GM23338 (cell line): ENCODE data around the gene RPUSD1. TPM values are rescaled to one million over a fixed set of nuclear protein-coding genes. Genes with fewer than 3 reads are reported as not detected.

Experiments
- ATAC-seq: fragments of 200-7000 bp; cut with Tn5 transposase; 3 replicates; pipeline ENCODE4 v1.9.1; 2020
- DNase-seq: peaks from one replicate; pipeline ENCODE4 v3.0.0-alpha.2; 2015; ENCODE audit warnings: low spot score
- H2AFZ ChIP-seq: fragments of 200-600 bp; sonication (generic); 2 replicates; pipeline ENCODE4 v1.8.0; 2016; ENCODE audit warnings: antibody characterized with exemption, mild to moderate bottlenecking, moderate library complexity
- H3F3A ChIP-seq: fragments of 200-600 bp; sonication (generic); replicated peaks from 2 replicates; pipeline ENCODE4 v1.8.0; 2017; ENCODE audit warnings: antibody characterized with exemption, mixed run types, low read depth
- H3K27ac ChIP-seq: fragments of 200-600 bp; sonication (generic); 2 replicates; pipeline ENCODE4 v1.6.1; 2016; ENCODE audit warnings: low read depth
- H3K27me3 ChIP-seq: fragments of 200-600 bp; sonication (generic); 2 replicates; pipeline ENCODE4 v1.8.0; 2016; ENCODE audit warnings: mild to moderate bottlenecking, mixed run types, moderate library complexity; ENCODE audit not compliant: insufficient read depth
- H3K36me3 ChIP-seq: fragments of 200-600 bp; sonication (generic); 2 replicates; pipeline ENCODE4 v1.8.0; 2016; ENCODE audit warnings: mild to moderate bottlenecking; ENCODE audit not compliant: insufficient read depth
- H3K4me1 ChIP-seq: fragments of 200-600 bp; sonication (generic); 2 replicates; pipeline ENCODE4 v1.8.0; 2016; ENCODE audit warnings: mild to moderate bottlenecking, moderate library complexity; ENCODE audit not compliant: insufficient read depth
- H3K4me2 ChIP-seq: fragments of 200-600 bp; sonication (generic); 2 replicates; pipeline ENCODE4 v1.7.1; 2017; ENCODE audit warnings: mixed run types
- H3K4me3 ChIP-seq: fragments of 200-600 bp; sonication (generic); 2 replicates; pipeline ENCODE4 v1.6.1; 2016; ENCODE audit warnings: mixed run types
- H3K79me2 ChIP-seq: fragments of 200-600 bp; sonication (generic); replicated peaks from 2 replicates; pipeline ENCODE4 v1.8.0; 2017; ENCODE audit warnings: mild to moderate bottlenecking; ENCODE audit not compliant: insufficient read depth
- H3K9me2 ChIP-seq: fragments of 200-600 bp; sonication (generic); 2 replicates; pipeline ENCODE4 v1.8.0; 2017; ENCODE audit not compliant: insufficient read depth
- H4K20me1 ChIP-seq: fragments of 200-600 bp; sonication (generic); replicated peaks from 2 replicates; pipeline ENCODE4 v1.8.0; 2017; ENCODE audit warnings: mild to moderate bottlenecking; ENCODE audit not compliant: insufficient read depth
- H3K27ac Mint-ChIP-seq: 2 replicates; pipeline ENCODE4 v1.8.0; 2020; ENCODE audit warnings: inconsistent platforms, mild to moderate bottlenecking, moderate library complexity, mixed read lengths
- H3K27me3 Mint-ChIP-seq: 3 replicates; pipeline ENCODE4 v1.8.0; 2022; ENCODE audit warnings: low read depth, mild to moderate bottlenecking, moderate library complexity, mixed read lengths, inconsistent platforms; ENCODE audit not compliant: insufficient read depth, poor library complexity
- H3K36me3 Mint-ChIP-seq: 3 replicates; pipeline ENCODE4 v1.8.0; 2021; ENCODE audit warnings: low read depth, mild to moderate bottlenecking, inconsistent platforms, moderate library complexity, mixed read lengths
- H3K4me1 Mint-ChIP-seq: 3 replicates; pipeline ENCODE4 v1.8.0; 2020; ENCODE audit warnings: mild to moderate bottlenecking, inconsistent platforms, mixed read lengths
- H3K4me3 Mint-ChIP-seq: 3 replicates; pipeline ENCODE4 v1.8.0; 2021; ENCODE audit warnings: moderate library complexity, mild to moderate bottlenecking, inconsistent platforms, mixed read lengths
- H3K9me3 Mint-ChIP-seq: 3 replicates; pipeline ENCODE4 v1.8.0; 2020; ENCODE audit warnings: moderate library complexity, mild to moderate bottlenecking, inconsistent platforms, mixed read lengths
- CREB1 ChIP-seq: fragments of 250-450 bp; sonication (Bioruptor Pico); IDR thresholded peaks from 2 replicates; pipeline ENCODE4 v1.5.0; 2020; ENCODE audit warnings: low read depth, mild to moderate bottlenecking, moderate library complexity
- CTCF ChIP-seq, 2 experiments: fragments of 200-600 bp in 1 of 2; sonication (generic) in 1 of 2; conservative IDR thresholded peaks; 2 replicates each; pipeline versions ENCODE4 v1.5.1 to v1.6.1; 2016 to 2017; ENCODE audit warnings: antibody characterized with exemption in 2 of 2, low read depth in 2 of 2, mild to moderate bottlenecking in 2 of 2, moderate library complexity in 1 of 2
- ETS1 ChIP-seq: IDR thresholded peaks from 2 replicates; pipeline ENCODE4 v1.6.1; 2016; ENCODE audit warnings: antibody characterized with exemption
- EZH2 ChIP-seq: fragments of 200-600 bp; sonication (generic); IDR thresholded peaks from one replicate; pipeline ENCODE4 v1.8.0; 2017; ENCODE audit warnings: antibody characterized with exemption, mild to moderate bottlenecking, low read depth; ENCODE audit not compliant: unreplicated experiment
- EZH2phosphoT487 ChIP-seq: fragments of 200-600 bp; sonication (generic); IDR thresholded peaks from one replicate; pipeline ENCODE4 v1.8.1; 2018; ENCODE audit warnings: antibody characterized with exemption; ENCODE audit not compliant: unreplicated experiment
- JUNB ChIP-seq: IDR thresholded peaks from one replicate; pipeline ENCODE4 v1.6.1; 2016; ENCODE audit warnings: antibody characterized with exemption; ENCODE audit not compliant: unreplicated experiment
- NANOG ChIP-seq: IDR thresholded peaks from 2 replicates; pipeline ENCODE4 v1.6.1; 2016; ENCODE audit warnings: antibody characterized with exemption, borderline replicate concordance
- POLR2AphosphoS5 ChIP-seq: IDR thresholded peaks from 2 replicates; pipeline ENCODE4 v1.6.1; 2016; ENCODE audit warnings: antibody characterized with exemption, low read depth
- REST ChIP-seq: IDR thresholded peaks from one replicate; pipeline ENCODE4 v1.6.1; 2018; ENCODE audit warnings: antibody characterized with exemption; ENCODE audit not compliant: unreplicated experiment
- STAT1 ChIP-seq: IDR thresholded peaks from one replicate; pipeline ENCODE4 v1.6.1; 2016; ENCODE audit warnings: antibody characterized with exemption; ENCODE audit not compliant: unreplicated experiment
- ZNF114 ChIP-seq: fragments of 250-450 bp; sonication (Bioruptor Pico); IDR thresholded peaks from 2 replicates; pipeline ENCODE4 v1.5.0; 2020; ENCODE audit warnings: mild to moderate bottlenecking, moderate library complexity
- ZNF331 ChIP-seq: fragments of 250-450 bp; sonication (Bioruptor Pico); IDR thresholded peaks from 2 replicates; pipeline ENCODE4 v1.5.0; 2020; ENCODE audit warnings: low read depth, mild to moderate bottlenecking, moderate library complexity
- ZNF462 ChIP-seq: fragments of 250-450 bp; sonication (Bioruptor Pico); IDR thresholded peaks from 2 replicates; pipeline ENCODE4 v1.5.0; 2020; ENCODE audit warnings: mild to moderate bottlenecking, moderate library complexity
- polyA plus RNA-seq: library from polyadenylated mRNA; unstranded; fragments of >200 nt; fragmentation: Nextera tagmentation; extraction: Ambion mirVana; gene quantifications from 2 replicates; pipeline ENCODE4 v1.2.1, GENCODE V29; 2016
- total RNA-seq: library from RNA; depleted of rRNA; stranded (reverse); fragments of >200 nt; shearing (Covaris generic); gene quantifications from 2 replicates; pipeline ENCODE4 v1.2.3, GENCODE V29; 2014

RPUSD1 gene
- total and polyA plus RNA-seq, 2 experiments from 2014 or later: 19.1 to 79.5 TPM

GRCh38 chr16:740459-740763 lies 47.8 kb downstream of the RPUSD1 start:
- peak overlapping the region; percentile 76 for H3K4me3 Mint-ChIP-seq
- H3K4me3 ChIP-seq: peak overlapping the region; percentile 96
- no peaks in the 10 kb centered on the region for H3K36me3 ChIP-seq
- peaks cover 17% of the 10 kb centered on the region for H3K27me3 Mint-ChIP-seq
- no peaks in the 10 kb centered on the region for H3K27me3 ChIP-seq
- H3K4me1 ChIP-seq: no peaks in the 10 kb centered on the region; the same call in 1 of the 2 replicates
- DNase-seq: no peak
- H2AFZ ChIP-seq: peak overlapping the region; percentile 81
- H3K9me2 ChIP-seq: no peaks in the 10 kb centered on the region
- 0 out of 2 replicates have a peak, but pooled peaks cover 6% of the 10 kb centered on the region for H3F3A ChIP-seq
- no peaks in the 10 kb centered on the region for H3K79me2 ChIP-seq
- H3K4me1 Mint-ChIP-seq: peaks cover 13% of the 10 kb centered on the region
- TF ChIP-seq ZNF331 (CRISPR knock-in tag) (no peak), NANOG (no peak), POLR2AphosphoS5 (no peak), REST (no peak), EZH2 (no peak), CREB1 (CRISPR knock-in tag) (no peak), EZH2phosphoT487 (no peak), CTCF (conservative IDR thresholded peaks at IDR 0.05; ENCODE audit: low read depth in 2 of 2) (no peak), ZNF114 (CRISPR knock-in tag) (no peak), JUNB (no peak), ETS1 (no peak), ZNF462 (no peak), STAT1 (no peak)
- peaks cover 19% of the 10 kb centered on the region for H3K36me3 Mint-ChIP-seq
- ATAC-seq: peak; percentile 36
- H3K4me2 ChIP-seq: peak overlapping the region; percentile 95
- no peaks in the 10 kb centered on the region for H3K9me3 Mint-ChIP-seq
- H3K27ac Mint-ChIP-seq: no peak overlapping the region
- no peak overlapping the region for H3K27ac ChIP-seq
- no peaks in the 10 kb centered on the region for H4K20me1 ChIP-seq
